Ovary (tissue), 3 donors: ENCODE results near the gene IL1RAPL1.

Experiments used
- CTCF ChIP-seq, 3 donors: fragments of 450-650 bp in 2 of 3; fragments of 200-600 bp in 1 of 3; IDR thresholded peaks; one replicate each; pipeline versions ENCODE4 v1.5.1 to v1.8.0; 2016 to 2022; ENCODE audit warnings: antibody characterized with exemption in 3 of 3, mild to moderate bottlenecking in 1 of 3
- EP300 ChIP-seq: sonication (generic); formaldehyde crosslinking; IDR thresholded peaks from one replicate; pipeline ENCODE4 v1.6.1; 2017; ENCODE audit warnings: antibody characterized with exemption
- POLR2A ChIP-seq: fragments of 450-650 bp; IDR thresholded peaks from one replicate; pipeline ENCODE4 v1.6.1; 2017; ENCODE audit warnings: antibody characterized with exemption, mild to moderate bottlenecking, moderate library complexity
- donor health status: DM: no; HTN: no; CAD: no.

GRCh38 chrX:29872831-29873230 lies 1285.6 kb downstream of the IL1RAPL1 start:
- TF ChIP-seq CTCF (IDR thresholded peaks at IDR 0.05) (no peak), POLR2A (no peak), EP300 (no peak)
